HG02610 (cell line): ENCODE measurements around the gene CENPW.

ENCODE experiments used
- ATAC-seq: cut with Tn5 transposase; IDR thresholded peaks from one replicate; pipeline ENCODE4 v1.9.1; 2021; ENCODE audit warnings: mild to moderate bottlenecking, moderate library complexity; ENCODE audit not compliant: unreplicated experiment

CENPW gene

GRCh38 chr6:126339796-126340609, at the start of gene CENPW:
Gene CENPW (plus strand): TSS chr6:126340115. CDS start chr6:126340274, 159 bp downstream.
- peak; percentile 91 for ATAC-seq

DNA sequence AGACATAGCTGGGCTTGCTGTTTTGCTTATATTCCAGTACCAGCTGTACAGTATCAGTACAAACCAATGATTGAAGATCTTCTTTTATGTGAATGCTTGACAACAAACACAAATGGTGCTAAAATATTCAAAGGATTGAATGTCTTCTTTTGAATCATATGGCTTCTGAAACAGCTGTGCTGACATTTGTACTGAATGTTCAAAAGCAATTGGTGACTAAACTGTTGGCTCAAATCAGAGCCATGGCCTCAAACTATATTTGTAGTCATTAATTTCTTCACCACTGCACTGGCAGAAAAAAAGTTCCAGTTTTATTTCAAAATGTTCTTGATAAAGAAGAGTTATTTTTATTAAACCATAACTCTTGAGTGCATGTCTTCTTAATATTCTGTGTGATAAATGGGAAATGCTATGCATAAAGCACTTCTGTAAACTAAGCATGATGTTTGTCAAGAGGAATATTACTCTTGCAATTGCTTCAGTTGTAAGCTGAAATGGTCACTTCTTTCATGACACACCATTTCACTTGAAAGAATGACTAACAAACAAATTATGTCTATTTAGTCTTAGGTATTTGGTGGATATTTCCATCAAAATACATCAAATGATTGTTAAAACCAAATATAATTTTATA, 45.9 kb upstream of the CENPW start:
- ATAC-seq: no peak

GRCh38 chr6:126300126-126300525, 39.8 kb upstream of the CENPW start:
- no peak for ATAC-seq

DNA sequence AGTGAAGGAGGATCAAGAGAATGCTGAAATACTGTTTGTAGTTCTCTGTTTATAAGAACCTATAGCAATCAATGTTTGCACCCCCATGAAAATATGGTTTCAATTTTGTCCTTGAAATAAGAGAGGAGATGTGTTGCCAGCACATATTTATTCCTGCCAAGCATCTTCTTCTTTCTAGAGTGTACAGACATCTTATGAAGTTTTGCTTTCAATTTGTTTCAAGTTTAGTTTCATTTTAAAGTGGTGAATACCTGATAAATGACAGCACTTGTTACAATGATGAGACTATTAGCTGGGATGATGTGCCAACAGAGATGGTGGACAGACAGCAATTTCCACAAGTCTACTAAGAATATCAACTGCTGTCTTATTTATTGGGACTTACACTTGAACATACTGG, 39.2 kb upstream of the CENPW start:
- peak; percentile 85 for ATAC-seq

DNA sequence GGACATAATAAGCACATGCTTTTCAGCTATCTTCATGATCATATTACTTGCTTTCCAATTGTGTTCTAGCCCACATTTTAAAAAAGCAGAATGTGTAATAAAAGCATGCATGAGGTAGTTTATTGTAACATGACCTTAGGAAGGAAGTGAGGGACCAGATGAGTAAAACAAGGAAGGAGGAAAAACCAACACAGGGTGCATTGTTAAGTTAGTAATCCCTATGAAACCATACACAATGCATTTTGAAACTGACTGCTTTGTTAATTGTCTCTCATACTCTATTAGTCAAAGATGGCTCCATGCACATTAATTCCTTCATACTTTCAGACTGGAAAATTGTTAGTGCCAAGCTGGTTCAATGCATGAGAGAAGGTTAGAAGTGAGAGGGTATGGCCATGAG, 37.7 kb upstream of the CENPW start:
- peak; percentile 45 for ATAC-seq

- no peak for ATAC-seq
These were observed 32.1 kb upstream of the CENPW start for GRCh38 chr6:126307849-126308248.

GRCh38 chr6:126308362-126308761, 31.6 kb upstream of the CENPW start:
- ATAC-seq: no peak

DNA sequence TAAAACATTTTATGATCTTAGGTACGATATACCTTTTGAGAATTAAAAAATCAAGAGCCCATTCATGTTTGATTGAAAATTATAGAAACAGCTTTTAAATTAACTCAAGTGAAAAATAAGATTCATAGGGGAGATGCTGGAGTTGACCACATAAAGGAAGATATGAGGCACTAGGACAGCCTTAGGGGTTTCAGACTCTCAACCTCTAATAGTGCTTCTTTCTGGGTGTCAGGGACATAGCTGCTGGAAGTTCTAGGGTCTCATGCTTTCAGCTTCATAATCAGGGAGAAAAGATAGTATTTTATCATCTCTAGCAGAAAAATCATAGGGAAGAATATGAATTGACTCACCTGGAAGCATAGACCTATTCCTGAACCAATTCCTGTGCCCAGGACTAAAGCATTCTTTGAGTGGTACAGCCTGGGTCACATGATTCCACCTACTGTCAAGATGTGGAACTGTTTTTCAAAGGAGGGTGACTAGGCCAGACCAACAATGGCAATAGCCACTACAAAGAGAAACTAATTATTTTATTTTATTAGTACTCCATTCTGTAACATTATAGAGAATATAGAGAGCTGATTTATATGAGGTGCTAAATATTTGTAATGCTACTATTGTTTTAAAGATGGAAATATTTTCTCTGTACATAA, 27.8 kb upstream of the CENPW start:
- ATAC-seq: peak; percentile 92

DNA sequence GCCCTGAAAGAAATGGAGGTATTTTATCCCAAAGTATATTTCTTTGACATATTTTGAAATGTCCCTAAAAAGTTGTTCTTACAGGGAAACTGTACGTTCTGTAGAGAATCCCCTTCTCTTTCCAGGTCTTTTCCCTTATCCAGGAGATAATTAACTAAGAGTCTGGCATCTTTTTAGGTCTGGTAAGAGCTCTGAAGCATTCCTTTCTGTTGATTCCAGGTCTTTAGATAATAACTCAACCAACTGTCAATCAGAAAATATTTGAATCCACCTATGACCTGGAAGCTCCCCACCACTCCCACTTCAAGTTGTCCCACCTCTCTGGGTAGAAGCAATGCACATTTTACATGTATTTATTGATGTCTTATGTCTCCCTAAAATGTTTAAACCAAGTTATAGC, 26.0 kb upstream of the CENPW start:
- ATAC-seq: no peak

- ATAC-seq: no peak
These were observed 21.1 kb upstream of the CENPW start for GRCh38 chr6:126318797-126319196.

DNA sequence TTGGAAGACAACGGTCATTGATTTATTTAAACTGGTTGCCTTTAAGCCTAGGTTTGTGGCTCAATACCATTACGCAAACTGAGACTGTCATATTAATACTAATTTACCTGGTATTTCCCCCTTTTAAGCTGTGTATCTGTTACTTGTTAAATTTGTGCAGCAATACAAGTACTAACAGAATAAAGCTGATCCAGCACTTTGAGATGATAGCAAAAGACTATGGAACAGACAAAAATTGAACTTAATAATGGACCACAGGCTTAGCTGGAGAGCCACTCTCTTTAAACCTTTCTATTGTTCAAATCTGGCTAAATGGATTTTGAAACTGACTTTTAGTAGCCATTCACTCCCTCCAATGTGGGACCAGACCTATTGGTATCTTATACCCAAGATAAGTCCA, 6.2 kb upstream of the CENPW start:
- no peak for ATAC-seq

DNA sequence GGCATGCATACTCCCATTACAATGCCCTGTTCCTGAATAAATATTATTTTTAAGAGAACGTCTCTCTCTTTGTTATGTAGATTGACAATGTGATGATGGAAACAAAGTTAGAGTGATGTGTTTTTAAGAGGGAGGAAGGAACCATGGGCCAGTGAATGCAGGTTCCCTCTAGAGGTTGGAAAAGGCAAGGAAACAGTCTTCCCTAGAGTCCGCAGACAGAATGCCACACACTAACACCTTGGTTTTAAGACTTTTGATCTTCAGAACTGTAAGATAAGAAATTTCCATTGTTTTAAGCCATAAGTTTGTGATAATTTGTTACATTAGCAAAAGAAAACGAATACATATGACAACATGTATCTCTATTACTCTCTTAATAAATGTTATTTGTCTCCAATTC, 4.7 kb upstream of the CENPW start:
- ATAC-seq: no peak

- ATAC-seq: no peak
These were observed 2.6 kb upstream of the CENPW start for GRCh38 chr6:126337323-126337722.

DNA sequence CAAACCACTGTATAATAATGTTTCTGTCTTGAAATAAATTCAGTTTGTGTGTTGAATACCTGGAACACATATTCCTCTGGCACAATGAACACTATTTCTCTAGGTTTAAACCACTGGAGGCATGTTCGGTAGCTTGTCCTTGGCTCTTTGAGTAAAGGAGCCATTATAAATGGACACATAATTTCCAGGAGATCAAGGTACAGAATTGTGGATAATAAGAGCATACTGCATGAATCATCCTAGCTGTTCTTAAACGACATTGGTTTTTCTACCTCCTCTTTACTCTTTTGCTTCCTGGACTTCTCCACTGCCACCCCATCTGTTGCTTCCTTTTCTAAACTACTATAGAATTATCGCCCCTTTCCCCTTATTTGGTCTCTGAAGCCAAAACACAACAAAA, 1.2 kb downstream of the CENPW start:
- ATAC-seq: no peak

GRCh38 chr6:126344181-126344580, 4.3 kb downstream of the CENPW start:
- no peak for ATAC-seq

GRCh38 chr6:126351960-126352359, 12.0 kb downstream of the CENPW start:
- no peak for ATAC-seq

- no peak for ATAC-seq
These were observed 12.6 kb downstream of the CENPW start for GRCh38 chr6:126352514-126352913.

- no peak for ATAC-seq
These were observed 16.6 kb downstream of the CENPW start for GRCh38 chr6:126356526-126356925.

GRCh38 chr6:126359936-126360537, 20.1 kb downstream of the CENPW start:
- ATAC-seq: no peak

DNA sequence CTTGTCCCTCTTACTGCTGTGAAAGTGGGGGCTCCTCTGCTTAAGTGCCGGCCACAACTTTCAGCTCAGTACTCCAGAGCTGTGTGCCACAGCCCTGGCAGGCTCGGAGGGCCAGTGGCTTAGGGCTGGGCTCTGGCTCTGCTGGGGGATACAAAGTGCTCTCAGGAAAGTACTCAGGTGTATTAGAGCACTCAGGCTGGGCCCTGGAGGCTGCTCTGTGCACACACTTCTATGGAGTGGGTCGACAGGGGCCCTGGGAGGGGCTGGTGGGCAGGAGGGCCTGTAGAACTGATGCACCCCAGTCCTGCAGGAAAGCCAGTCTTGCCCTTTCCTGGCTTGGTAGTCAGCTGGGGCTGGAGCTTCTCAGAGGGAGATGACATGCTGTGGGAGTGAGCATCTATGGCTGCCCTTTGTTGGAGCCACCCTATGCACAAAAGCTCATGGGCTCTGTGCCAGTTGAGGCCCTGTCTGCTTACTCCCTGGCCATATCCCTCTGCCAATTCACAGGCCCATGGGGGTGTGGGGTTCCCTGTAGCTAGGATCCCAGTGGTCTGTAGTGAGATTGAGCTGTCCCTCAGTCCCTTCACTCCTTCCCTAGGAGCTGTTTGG, 22.0 kb downstream of the CENPW start:
- ATAC-seq: no peak

GRCh38 chr6:126367849-126368248, 27.9 kb downstream of the CENPW start:
- no peak for ATAC-seq
